ENCODE results near the gene RPL27A.
A peak's percentile ranks its signal among the peaks of the same experiment; 100 is the strongest.

The RPL27A gene

GRCh38 chr11:8701891-8702597 is 19.5 kb downstream of the RPL27A start:
- no peak for DNase-seq

- no peak for DNase-seq
Measured at GRCh38 chr11:8702598-8702915, 20.0 kb downstream of the RPL27A start.

DNA sequence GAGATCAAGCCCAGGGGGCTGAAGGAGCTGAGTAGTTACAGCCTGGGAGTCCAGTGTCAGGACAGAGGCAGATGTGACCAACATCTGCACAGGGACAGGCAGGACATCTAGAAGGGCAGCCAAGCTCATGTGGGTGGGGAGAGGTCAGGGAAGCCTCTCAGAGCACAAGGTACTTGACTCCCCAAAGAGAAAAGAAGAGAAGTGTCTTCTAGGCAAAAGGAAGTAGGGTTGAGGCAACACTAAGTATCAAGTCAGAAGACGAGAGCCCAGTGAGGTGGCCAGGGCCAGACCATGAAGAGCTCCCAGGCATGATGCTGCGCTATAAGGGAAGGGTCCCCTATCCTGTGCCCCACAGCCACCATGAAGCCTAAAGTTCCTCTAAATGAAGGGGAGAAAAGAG is 21.5 kb downstream of the RPL27A start:
- peak in 3 of 4 experiments; percentile 40 to 58 (median 41) for DNase-seq

DNA sequence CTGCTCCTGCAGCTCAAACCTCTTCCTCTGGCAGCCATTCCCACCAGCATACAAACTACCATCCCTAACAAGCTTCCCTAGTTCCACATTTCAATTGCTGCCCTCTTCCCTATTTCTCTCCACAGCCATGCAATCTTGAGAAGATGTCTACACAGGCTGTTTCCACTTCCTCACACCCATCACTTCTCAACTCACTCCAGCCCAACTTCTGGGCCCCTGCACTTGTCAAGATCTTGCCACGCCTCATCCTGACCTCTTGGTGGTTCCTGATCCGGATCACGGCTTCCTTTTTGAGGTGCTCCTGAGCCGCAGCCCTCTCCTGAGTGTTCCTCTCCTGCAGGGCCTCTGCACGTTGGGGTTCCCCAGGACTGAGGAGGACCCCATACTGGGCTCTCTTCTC is 22.6 kb downstream of the RPL27A start:
- DNase-seq, result peak; percentile 76 to 92 (median 88)

DNA sequence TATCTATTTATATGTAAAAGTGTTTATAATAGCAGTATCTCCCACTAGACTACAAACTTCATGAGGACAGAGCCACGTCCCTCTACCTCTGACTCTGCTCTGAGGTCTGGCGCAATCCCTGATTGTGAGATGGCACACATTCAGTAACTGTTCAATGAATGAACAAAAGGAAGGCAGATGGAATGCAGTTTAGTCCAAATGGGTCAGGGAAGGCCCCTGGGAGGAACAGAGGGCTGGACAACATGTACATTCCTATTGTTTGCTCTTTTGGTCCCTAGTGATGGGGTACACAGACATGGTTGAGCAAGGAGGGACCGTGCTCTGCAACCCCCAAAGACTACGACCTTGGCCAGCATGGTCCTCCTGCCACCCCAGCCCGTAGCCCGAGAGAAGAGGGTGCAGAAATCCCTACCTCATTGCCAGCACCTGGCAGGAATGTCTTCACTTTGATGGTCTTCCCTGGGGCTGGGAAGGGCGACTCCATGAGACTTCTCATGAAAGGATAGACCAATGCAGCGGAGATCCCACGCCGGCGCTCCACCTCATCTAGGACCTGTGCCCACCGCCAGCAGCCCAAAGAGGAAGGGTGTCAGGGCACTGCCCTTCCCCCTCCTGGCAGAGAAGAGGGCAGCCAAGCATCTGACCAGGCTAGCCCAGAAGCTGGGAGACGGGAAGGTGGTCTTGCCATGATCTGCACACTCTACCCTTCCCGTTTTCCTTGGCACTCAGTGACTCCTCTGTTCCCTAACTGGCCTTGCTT is 24.3 kb downstream of the RPL27A start:
- DNase-seq, result no peak

DNA sequence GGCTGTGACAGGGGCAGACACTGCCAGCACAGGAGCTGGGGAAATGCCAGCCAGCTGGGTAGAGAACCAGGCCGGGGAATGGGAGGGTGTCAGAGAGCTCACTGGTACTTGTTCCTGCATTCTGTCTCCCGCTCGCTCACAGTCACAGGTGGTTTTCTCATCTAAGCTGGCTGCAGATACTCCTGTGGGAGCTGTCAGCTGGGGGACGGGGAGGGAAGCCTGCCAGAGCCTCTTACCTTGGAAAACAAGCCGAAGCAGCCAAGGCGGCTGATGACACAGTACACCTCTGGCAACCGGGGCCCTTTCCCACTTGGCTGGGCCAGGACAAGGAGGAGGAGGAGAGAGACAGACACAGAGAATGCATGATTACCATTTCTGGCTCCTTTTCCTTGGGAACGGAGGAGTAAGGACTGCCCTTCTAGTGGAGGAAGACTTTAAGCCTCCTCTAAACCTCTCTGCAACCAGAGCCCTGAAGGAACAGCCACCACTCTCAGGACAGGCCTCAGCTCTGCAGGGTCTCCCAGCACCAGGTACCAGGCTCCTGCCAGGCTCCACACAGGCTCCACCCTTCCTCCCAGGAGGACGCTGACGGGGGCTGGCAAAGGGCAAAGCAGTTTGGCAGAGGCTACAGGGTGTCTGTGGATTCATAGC is 25.1 kb downstream of the RPL27A start:
- no peak for DNase-seq

DNA sequence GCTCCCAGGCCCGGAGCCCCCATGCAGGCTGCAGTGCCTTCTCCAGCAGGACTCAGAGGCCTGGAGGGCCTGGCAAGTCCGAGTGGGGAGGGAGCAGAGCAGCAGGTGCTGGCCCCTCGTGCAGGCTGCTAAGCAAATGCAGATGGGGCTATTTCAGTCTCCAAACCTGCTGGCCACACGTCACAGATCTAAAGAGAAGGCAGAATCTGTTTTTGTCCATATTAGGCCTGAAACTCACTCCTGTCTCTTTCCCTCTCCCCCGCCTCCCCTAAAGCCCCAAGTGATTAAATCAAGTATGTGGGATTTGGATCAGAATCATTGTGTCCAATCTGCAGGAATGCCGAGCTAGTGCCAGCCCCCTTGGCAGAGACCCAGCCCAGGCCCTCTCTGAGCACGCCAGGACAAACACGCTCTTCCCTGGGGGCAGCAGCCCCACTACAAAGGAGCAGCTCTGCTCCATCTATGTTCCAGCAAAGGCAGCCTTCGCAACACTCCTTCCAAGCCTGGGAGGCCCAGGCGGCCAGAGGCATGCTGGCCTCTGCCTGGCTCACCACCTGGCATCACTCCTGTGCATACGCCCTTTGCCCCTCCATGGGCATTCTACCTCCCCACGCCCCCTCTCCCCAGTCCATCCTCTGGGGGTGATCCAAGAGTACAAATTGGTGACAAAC is 26.5 kb downstream of the RPL27A start:
- no peak for DNase-seq

- DNase-seq, result no peak
Measured at GRCh38 chr11:8709777-8710176, 27.2 kb downstream of the RPL27A start.

DNA sequence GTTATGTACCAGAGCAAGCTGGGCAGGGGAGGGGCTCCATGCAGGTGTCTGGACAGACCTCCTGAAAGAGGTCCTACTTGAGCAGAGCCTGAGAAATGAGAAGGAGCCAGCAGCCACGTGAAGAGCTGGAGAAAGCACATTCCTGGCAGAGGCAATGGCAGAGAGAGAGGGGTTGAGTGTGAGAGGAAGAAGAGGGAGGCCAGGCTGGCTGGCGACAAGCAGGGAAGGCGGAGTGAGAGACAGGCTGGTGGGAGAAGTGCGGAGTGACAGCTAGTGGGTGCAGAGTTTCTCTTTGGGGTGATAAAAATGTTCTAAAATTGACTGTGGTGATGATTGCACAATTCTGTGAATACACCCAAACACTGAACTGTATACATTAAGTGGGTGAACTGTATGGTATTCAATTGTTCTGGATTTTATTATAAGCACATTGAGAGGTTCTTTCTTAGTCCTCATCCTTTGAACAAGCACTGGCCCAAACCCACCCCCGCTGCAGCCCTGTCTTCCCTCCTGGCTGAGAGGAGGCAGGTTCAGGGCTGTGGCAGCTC is 29.4 kb downstream of the RPL27A start:
- DNase-seq, result no peak

DNA sequence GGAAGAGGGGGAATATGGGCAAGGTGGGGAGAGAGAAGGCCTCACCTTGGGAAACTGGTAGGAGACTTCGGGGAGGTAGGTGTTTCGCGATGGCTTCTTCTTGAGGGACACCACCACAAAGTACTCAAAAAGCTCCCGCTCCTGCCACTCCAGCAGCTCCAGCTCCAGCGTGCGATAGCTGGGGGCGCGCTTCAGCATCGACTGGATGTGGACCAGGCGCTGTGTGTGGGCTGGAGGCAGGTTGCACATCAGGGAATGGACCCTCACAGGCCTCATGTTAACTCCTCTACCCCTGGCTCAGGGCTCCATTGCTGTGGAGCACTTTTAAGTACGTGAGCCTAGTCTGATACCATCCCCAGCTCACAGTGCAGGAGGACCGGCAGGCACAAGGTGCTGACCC is 29.9 kb downstream of the RPL27A start:
- DNase-seq, result no peak

- DNase-seq, result no peak
Measured at GRCh38 chr11:8713760-8714454, 31.3 kb downstream of the RPL27A start.

GRCh38 chr11:8714622-8715225 is 32.1 kb downstream of the RPL27A start:
- no peak for DNase-seq

- peak; percentile 67 to 83 (median 76) for DNase-seq
Measured at GRCh38 chr11:8715501-8715900, 32.9 kb downstream of the RPL27A start.

DNA sequence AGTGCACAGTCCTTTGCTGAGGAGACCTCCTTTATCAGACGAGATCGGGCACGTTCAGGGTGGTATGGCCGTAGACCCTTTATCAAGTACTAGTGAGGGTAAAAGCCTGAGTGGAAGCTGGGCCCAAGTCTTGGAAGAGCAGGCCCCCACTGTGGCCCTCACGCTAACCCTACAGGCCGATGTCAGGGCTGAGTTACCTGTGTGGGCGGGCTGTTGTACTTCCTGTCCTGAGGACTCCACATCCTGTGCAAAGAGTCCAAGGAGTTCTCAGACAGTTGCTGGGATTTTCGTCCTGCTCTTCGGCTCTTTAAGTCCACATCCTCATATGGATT is 34.9 kb downstream of the RPL27A start:
- peak in 3 of 4 experiments; percentile 41 to 53 (median 46) for DNase-seq

DNA sequence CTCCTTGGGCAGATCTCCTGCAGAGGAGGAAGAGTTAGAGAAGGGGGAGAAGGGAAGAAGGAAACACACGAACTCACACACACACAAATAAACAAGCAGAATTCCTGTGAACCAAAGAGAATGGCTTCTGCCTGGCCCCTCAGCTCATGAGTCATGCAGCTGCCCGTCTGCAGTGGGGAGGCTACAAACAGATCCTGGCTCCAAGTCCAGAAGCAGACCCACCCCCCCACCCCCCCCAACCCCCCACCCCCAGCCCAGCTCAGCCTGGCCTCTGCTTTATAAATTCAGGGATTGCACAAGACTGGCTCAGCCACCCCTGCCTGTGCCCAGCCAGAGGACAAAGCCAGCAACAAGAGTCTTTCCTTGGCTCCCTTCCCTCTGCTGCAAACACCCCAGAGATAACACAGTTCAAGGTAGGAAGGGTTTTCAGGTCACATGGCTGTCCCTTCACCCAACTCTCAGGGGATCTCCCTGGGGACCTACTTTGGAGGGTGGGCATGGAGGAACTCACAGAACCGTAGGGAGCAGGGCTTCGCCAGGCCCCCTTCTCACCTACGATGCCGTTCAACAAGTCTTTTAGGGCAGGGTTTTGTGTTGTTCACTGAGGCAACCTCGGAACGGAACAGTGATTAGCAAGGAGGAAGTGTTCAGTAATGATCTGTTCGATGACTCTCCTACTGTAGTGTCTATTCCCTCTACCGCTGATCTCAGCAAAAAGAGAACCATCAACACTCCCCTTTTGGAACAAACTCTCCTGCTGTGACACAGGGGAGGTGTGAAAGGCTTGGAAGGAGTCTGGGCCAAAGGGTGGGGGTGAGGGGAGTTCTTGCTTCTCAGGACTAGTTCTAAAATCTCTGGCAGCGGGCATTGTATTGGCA is 35.5 kb downstream of the RPL27A start:
- DNase-seq, result peak in 3 of 4 experiments; percentile 41 to 61 (median 59)

DNA sequence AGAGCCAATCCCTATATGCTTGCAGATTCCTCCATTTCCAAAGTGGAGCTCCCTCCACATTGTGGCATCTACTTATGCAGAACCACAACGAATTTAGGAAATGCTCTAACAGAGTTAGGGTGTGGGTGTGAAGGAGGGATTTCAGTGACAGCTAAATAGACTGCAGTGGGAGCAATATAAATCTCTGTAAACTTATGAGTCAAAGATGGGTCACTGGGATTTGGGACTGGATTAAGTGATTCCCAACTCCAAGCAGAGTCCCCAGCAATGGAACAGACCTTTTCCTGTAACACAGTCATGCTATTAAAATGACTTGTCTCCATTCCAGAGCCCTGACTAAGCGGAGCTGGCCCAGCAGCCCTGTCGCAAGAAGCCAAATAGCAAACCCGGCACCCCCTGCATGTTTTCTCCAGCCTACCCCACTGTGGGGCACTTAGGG is 36.6 kb downstream of the RPL27A start:
- DNase-seq, result peak in 3 of 4 experiments; percentile 15 to 43 (median 42)

DNA sequence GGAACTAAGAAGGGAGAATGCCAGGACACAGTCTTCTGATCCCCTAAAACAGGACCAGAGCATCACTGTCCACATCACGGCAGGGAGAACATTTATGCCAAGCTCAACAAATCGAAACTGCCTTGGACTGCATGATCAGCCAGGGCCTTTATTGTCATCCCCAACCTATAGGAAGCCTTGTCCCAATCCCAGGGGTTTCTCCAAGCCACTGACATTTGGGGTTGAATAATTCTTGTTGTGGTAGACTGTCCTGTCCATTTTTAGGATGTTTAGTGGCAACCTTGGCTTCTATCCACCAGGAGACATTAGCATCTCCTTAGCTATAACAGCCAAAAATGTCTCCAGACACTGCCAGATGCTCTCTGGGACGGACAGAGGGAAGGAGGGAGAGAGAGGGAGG is 37.1 kb downstream of the RPL27A start:
- DNase-seq, result no peak

- no peak for DNase-seq
Measured at GRCh38 chr11:8720352-8720751, 37.8 kb downstream of the RPL27A start.

- DNase-seq, result no peak
Measured at GRCh38 chr11:8720868-8721608, 38.4 kb downstream of the RPL27A start.

Data from suppressor macrophage (primary cell).